Astrocyte (in vitro differentiated cells and primary cell): ENCODE measurements around the gene CACNA1C. TPM values are rescaled to one million over a fixed set of nuclear protein-coding genes. Genes with fewer than 3 reads are reported as not detected.

ENCODE experiments used
- DNase-seq: peaks from one replicate; pipeline ENCODE4 v3.0.0-alpha.2; 2010; ENCODE audit warnings: low read depth
- FAIRE-seq: peaks from 2 replicates; lab custom pipeline; 2011; peaks lifted over from hg19 to GRCh38; lab: Jason Lieb, UNC
- H2AFZ ChIP-seq: 2 replicates; pipeline ENCODE4 v1.6.0; 2012; ENCODE audit warnings: low read depth, low read length, inconsistent platforms
- H3K27ac ChIP-seq: 2 replicates; pipeline ENCODE4 v1.5.1; 2011; ENCODE audit warnings: low read depth, low read length, inconsistent platforms
- H3K27me3 ChIP-seq: 2 replicates; pipeline ENCODE4 v1.6.0; 2011; ENCODE audit warnings: low read length, inconsistent platforms; ENCODE audit not compliant: insufficient read depth
- H3K36me3 ChIP-seq: 2 replicates; pipeline ENCODE4 v1.5.1; 2011; ENCODE audit warnings: low read length, inconsistent platforms; ENCODE audit not compliant: insufficient read depth
- H3K4me1 ChIP-seq: 2 replicates; pipeline ENCODE4 v1.5.1; 2011; ENCODE audit warnings: low read length, inconsistent platforms; ENCODE audit not compliant: insufficient read depth
- H3K4me2 ChIP-seq: 2 replicates; pipeline ENCODE4 v1.6.0; 2012; ENCODE audit warnings: low read length, inconsistent platforms
- H3K4me3 ChIP-seq: 2 replicates; pipeline ENCODE4 v1.5.1; 2011; ENCODE audit warnings: low read depth, mild to moderate bottlenecking, low read length, inconsistent platforms; ENCODE audit not compliant: insufficient read depth
- H3K79me2 ChIP-seq: 2 replicates; pipeline ENCODE4 v1.6.0; 2012; ENCODE audit warnings: mild to moderate bottlenecking, low read length, inconsistent platforms; ENCODE audit not compliant: insufficient read depth
- H3K9ac ChIP-seq: 2 replicates; pipeline ENCODE4 v1.6.0; 2012; ENCODE audit warnings: mild to moderate bottlenecking, low read length, inconsistent platforms
- H3K9me3 ChIP-seq: 2 replicates; pipeline ENCODE4 v1.5.1; 2012; ENCODE audit warnings: low read depth, mild to moderate bottlenecking, low read length, inconsistent platforms; ENCODE audit not compliant: insufficient read depth
- H4K20me1 ChIP-seq: 2 replicates; pipeline ENCODE4 v1.6.0; 2012; ENCODE audit warnings: low read length, inconsistent platforms; ENCODE audit not compliant: insufficient read depth
- H3K27ac Mint-ChIP-seq: one replicate; pipeline ENCODE4 v1.8.0; 2021; ENCODE audit warnings: mild to moderate bottlenecking, mixed read lengths; ENCODE audit not compliant: unreplicated experiment
- H3K27me3 Mint-ChIP-seq: one replicate; pipeline ENCODE4 v1.8.0; 2021; ENCODE audit warnings: low read depth, mixed read lengths; ENCODE audit not compliant: unreplicated experiment
- H3K36me3 Mint-ChIP-seq: one replicate; pipeline ENCODE4 v1.8.0; 2021; ENCODE audit warnings: low read depth, mixed read lengths; ENCODE audit not compliant: unreplicated experiment
- H3K4me1 Mint-ChIP-seq: one replicate; pipeline ENCODE4 v1.8.0; 2021; ENCODE audit warnings: low read depth, mixed read lengths; ENCODE audit not compliant: unreplicated experiment
- H3K4me3 Mint-ChIP-seq: one replicate; pipeline ENCODE4 v1.8.0; 2021; ENCODE audit warnings: mild to moderate bottlenecking, moderate library complexity, mixed read lengths; ENCODE audit not compliant: unreplicated experiment
- H3K9me3 Mint-ChIP-seq: one replicate; pipeline ENCODE4 v1.8.0; 2021; ENCODE audit warnings: mild to moderate bottlenecking, mixed read lengths; ENCODE audit not compliant: unreplicated experiment
- EZH2 ChIP-seq: IDR thresholded peaks from 2 replicates; pipeline ENCODE4 v1.6.1; 2012; ENCODE audit warnings: mild to moderate bottlenecking, low read length, inconsistent platforms; ENCODE audit not compliant: insufficient read depth
- total RNA-seq: library from RNA; stranded (reverse); gene quantifications from 2 replicates; pipeline ENCODE4 v1.2.1, GENCODE V29; 2021
- TF ChIP-seq, protein P1 (sequence below): IDR thresholded peaks from 2 replicates; pipeline ENCODE4 v1.5.1; 2011; ENCODE audit warnings: low read depth, mild to moderate bottlenecking, inconsistent platforms, low read length, moderate library complexity; ENCODE audit not compliant: insufficient read depth

Gene CACNA1C
- total RNA-seq, 1 donor from 2014 or later: 2.1 TPM

DNA sequence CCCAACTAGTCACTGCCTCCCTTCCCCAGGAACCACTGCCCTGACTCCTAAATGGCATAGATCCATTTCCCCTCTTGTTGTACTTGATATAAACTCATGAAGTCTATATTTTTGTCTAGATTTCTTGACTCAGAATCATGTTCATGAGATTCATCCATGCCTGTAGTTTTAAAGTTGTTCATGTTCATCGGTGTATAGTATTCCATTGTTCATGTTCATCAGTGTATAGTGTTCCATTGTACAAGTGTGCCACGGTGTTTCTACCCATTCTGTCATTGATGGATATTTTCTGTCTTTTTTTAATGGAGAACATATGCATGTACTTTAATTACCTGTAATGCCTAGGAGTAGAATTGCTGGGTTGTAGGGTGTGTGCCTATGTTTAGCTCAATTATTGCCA lies 261.7 kb downstream of the CACNA1C start:
- no peak overlapping the region for H3K4me3 ChIP-seq
- peaks cover 11% of the 10 kb centered on the region for H3K9me3 Mint-ChIP-seq
- H3K27ac ChIP-seq: no peak overlapping the region
- no peaks in the 10 kb centered on the region for H3K79me2 ChIP-seq
- no peak overlapping the region for H2AFZ ChIP-seq
- H3K4me2 ChIP-seq: no peak overlapping the region
- peaks cover 2% of the 10 kb centered on the region for H3K27me3 ChIP-seq
- H3K4me3 Mint-ChIP-seq: no peak overlapping the region
- peaks cover 7% of the 10 kb centered on the region for H3K27me3 Mint-ChIP-seq
- no peak overlapping the region for H3K9ac ChIP-seq
- H3K4me1 Mint-ChIP-seq: peaks cover 3% of the 10 kb centered on the region
- TF ChIP-seq, protein P1, sequence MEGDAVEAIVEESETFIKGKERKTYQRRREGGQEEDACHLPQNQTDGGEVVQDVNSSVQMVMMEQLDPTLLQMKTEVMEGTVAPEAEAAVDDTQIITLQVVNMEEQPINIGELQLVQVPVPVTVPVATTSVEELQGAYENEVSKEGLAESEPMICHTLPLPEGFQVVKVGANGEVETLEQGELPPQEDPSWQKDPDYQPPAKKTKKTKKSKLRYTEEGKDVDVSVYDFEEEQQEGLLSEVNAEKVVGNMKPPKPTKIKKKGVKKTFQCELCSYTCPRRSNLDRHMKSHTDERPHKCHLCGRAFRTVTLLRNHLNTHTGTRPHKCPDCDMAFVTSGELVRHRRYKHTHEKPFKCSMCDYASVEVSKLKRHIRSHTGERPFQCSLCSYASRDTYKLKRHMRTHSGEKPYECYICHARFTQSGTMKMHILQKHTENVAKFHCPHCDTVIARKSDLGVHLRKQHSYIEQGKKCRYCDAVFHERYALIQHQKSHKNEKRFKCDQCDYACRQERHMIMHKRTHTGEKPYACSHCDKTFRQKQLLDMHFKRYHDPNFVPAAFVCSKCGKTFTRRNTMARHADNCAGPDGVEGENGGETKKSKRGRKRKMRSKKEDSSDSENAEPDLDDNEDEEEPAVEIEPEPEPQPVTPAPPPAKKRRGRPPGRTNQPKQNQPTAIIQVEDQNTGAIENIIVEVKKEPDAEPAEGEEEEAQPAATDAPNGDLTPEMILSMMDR: no peak
- TF ChIP-seq EZH2: no peak
- H3K4me1 ChIP-seq: peaks cover 13% of the 10 kb centered on the region
- FAIRE-seq: no peak
- no peak for DNase-seq
- H3K36me3 ChIP-seq: no peaks in the 10 kb centered on the region
- no peaks in the 10 kb centered on the region for H3K36me3 Mint-ChIP-seq
- no peak overlapping the region for H3K27ac Mint-ChIP-seq
- H3K9me3 ChIP-seq: no peaks in the 10 kb centered on the region
- H4K20me1 ChIP-seq: no peaks in the 10 kb centered on the region

DNA sequence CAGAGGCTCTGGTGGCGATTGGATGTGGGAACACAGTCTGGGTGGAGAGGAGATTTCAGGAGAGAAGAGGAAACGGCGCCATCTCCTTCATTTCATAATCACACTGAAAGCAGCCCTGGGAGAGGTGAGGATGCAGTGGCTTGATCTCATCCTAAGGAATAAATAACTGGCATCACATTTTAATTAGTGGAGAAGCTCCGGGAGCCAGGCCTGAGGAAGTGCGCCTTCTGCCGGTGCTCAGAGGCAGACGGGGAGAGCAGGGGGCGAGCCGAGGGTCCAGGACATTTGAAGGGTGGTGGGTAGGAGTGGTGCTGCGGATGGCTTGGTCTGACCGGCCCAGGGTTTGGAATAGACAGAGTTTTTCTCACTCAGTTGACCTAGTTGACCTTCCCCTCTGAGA lies 265.0 kb downstream of the CACNA1C start:
- DNase-seq (no peak), FAIRE-seq (no peak)
- TF ChIP-seq, protein P1: no peak
- no peak overlapping the region for H2AFZ ChIP-seq
- H3K9me3 Mint-ChIP-seq: peaks cover 11% of the 10 kb centered on the region
- H3K27me3 ChIP-seq: peaks cover 2% of the 10 kb centered on the region
- H3K4me2 ChIP-seq: no peak overlapping the region
- no peak overlapping the region for H3K9ac ChIP-seq
- H3K9me3 ChIP-seq: no peaks in the 10 kb centered on the region
- peaks cover 10% of the 10 kb centered on the region for H3K4me1 Mint-ChIP-seq
- H3K4me1 ChIP-seq: peaks cover 11% of the 10 kb centered on the region
- no peaks in the 10 kb centered on the region for H3K36me3 Mint-ChIP-seq
- no peak overlapping the region for H3K27ac Mint-ChIP-seq
- H3K4me3 ChIP-seq: no peak overlapping the region
- no peak overlapping the region for H3K4me3 Mint-ChIP-seq
- no peaks in the 10 kb centered on the region for H3K36me3 ChIP-seq
- no peaks in the 10 kb centered on the region for H4K20me1 ChIP-seq
- peaks cover 10% of the 10 kb centered on the region for H3K27me3 Mint-ChIP-seq
- H3K27ac ChIP-seq: no peak overlapping the region
- no peaks in the 10 kb centered on the region for H3K79me2 ChIP-seq

DNA sequence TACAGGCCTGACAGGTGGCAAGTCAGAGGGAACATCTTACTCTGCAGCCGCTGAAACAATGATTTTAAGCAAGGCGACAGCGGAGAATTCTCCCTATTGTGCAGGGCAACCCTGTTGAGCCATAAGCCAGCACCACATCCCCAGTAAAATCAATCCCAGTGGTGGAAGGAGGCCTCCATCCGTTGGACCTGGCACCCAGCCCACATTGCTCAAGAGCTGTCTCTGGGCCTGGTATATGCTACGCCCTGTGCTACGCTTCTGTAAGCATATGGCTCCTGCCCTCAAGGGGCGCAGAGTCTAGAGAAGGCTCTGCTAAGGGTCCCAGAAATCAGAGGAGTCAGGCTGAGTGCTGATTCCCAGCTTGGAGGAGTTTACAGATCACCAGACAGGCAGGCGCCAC lies 265.5 kb downstream of the CACNA1C start:
- Histone ChIP-seq H3K27me3 (peaks cover 2% of the 10 kb centered on the region), H4K20me1 (no peaks in the 10 kb centered on the region), H3K36me3 (no peaks in the 10 kb centered on the region), H3K4me1 (peaks cover 12% of the 10 kb centered on the region), H3K79me2 (no peaks in the 10 kb centered on the region), H3K9ac (no peak overlapping the region), H3K27ac (no peak overlapping the region), H2AFZ (no peak overlapping the region), H3K4me3 (no peak overlapping the region), H3K4me2 (no peak overlapping the region), H3K9me3 (no peaks in the 10 kb centered on the region)
- TF ChIP-seq, protein P1: no peak
- no peak for TF ChIP-seq EZH2
- Mint-ChIP-seq H3K4me1 (peaks cover 12% of the 10 kb centered on the region), H3K27ac (no peak overlapping the region), H3K36me3 (no peaks in the 10 kb centered on the region), H3K4me3 (no peak overlapping the region), H3K9me3 (peaks cover 11% of the 10 kb centered on the region), H3K27me3 (peaks cover 14% of the 10 kb centered on the region)
- FAIRE-seq (no peak), DNase-seq (no peak)
